ENCODE measurements around the gene UGT1A1.

DNA sequence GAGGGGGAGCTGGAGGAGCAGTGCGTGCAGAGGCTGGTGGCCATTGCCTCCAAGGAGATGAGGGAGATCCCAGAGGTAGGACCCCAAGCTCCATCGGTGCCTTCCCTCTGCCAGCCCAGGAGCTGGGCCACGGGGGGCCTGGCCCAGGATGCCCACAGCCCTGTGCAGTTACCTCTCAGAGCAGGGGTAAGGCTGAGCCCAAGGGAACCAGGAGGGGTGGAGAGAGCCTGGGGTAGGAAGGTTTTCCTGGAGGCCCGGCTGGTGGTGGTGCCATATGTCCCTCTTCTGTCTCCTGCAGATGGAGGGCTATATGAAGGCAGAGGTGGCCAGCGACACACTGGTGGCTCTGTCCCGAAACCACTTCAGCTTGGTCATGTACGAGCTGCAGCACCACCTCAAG, 29.5 kb downstream of the UGT1A1 start:
- TF ChIP-seq, protein P1, sequence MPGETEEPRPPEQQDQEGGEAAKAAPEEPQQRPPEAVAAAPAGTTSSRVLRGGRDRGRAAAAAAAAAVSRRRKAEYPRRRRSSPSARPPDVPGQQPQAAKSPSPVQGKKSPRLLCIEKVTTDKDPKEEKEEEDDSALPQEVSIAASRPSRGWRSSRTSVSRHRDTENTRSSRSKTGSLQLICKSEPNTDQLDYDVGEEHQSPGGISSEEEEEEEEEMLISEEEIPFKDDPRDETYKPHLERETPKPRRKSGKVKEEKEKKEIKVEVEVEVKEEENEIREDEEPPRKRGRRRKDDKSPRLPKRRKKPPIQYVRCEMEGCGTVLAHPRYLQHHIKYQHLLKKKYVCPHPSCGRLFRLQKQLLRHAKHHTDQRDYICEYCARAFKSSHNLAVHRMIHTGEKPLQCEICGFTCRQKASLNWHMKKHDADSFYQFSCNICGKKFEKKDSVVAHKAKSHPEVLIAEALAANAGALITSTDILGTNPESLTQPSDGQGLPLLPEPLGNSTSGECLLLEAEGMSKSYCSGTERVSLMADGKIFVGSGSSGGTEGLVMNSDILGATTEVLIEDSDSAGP (CRISPR knock-in tag; IDR thresholded peaks at IDR 0.05): no peak
- TF ChIP-seq, protein P2, sequence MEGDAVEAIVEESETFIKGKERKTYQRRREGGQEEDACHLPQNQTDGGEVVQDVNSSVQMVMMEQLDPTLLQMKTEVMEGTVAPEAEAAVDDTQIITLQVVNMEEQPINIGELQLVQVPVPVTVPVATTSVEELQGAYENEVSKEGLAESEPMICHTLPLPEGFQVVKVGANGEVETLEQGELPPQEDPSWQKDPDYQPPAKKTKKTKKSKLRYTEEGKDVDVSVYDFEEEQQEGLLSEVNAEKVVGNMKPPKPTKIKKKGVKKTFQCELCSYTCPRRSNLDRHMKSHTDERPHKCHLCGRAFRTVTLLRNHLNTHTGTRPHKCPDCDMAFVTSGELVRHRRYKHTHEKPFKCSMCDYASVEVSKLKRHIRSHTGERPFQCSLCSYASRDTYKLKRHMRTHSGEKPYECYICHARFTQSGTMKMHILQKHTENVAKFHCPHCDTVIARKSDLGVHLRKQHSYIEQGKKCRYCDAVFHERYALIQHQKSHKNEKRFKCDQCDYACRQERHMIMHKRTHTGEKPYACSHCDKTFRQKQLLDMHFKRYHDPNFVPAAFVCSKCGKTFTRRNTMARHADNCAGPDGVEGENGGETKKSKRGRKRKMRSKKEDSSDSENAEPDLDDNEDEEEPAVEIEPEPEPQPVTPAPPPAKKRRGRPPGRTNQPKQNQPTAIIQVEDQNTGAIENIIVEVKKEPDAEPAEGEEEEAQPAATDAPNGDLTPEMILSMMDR (IDR thresholded peaks at IDR 0.05 in 2 of 3, conservative IDR thresholded peaks at IDR 0.05 in 1 of 3; ENCODE audit: insufficient read depth in 2 of 3, low read depth in 1 of 3, low read length in 3 of 3): no peak
- TF ChIP-seq SPI1 (IDR thresholded peaks at IDR 0.05; ENCODE audit: borderline replicate concordance, low read depth, low read length) (no peak), SREBF1 (IDR thresholded peaks at IDR 0.05; ENCODE audit: borderline replicate concordance, low read depth, low read length) (no peak), SUPT5H (IDR thresholded peaks at IDR 0.05) (no peak), EP300 (IDR thresholded peaks at IDR 0.05; ENCODE audit: low read length) (no peak), HMG20A (CRISPR knock-in tag; conservative IDR thresholded peaks at IDR 0.05) (no peak), POLR2A (conservative IDR thresholded peaks at IDR 0.05) (no peak), MXI1 (IDR thresholded peaks at IDR 0.05; ENCODE audit: low read depth, low read length) (no peak)
